Activated gamma-delta T cell treated with Interleukin-2 at 50 U/mL for 16 hours (primary cell): Measurements from ENCODE around the gene SH3BGR.
A peak's percentile ranks its signal among the peaks of the same experiment; 100 is the strongest.
"Not testable (repeated sequence)": the region's sequence is repeated elsewhere in the genome, so short reads cannot be mapped to it uniquely, and the experiment has no call there.

Source experiments
- DNase-seq: peaks from one replicate; pipeline ENCODE4 v3.0.0-alpha.2; 2020

Gene SH3BGR

DNA sequence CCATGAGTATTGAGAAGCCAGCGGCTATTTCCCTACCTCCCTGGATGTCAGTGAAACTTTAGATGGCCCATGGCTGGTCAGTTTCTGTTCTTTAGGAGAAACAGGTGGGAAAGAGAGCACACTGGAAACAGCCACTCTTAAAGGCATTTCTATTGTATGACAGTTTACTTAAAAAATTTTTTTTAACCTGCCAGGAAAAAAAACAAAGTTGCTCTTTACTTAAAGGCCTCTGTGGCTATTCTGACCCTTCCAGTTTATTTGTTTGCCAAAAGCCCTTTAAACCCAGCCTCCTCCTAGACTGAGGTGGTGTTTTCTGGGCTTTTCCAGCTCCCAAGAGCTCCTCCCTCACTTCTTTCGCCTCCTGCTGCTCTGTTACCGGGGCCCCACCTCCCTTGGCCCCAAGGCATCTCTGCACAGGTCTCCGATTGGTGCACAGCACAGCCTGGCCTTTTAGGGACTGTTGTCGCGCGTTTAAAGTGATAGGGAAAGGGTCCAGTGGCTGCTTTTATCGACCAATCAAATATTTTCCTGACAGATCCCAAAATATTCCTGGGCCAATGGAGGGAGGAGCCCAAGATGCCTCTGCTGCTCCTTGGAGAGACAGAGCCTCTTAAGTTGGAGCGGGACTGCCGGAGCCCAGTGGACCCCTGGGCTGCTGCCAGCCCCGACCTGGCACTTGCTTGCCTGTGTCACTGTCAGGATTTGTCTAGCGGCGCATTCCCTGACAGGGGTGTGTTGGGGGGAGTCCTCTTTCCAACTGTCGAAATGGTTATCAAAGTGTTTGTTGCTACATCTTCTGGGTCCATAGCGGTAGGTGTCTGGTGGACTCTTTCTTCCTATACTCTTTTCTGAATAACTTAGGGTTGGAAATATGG is at the start of gene SH3BGR:
Gene SH3BGR, plus strand, starts transcription at position 639 of the 875 bp plus-strand sequence. Its CDS starts 127 bp downstream, at position 766.
- DNase-seq, result no peak

DNA sequence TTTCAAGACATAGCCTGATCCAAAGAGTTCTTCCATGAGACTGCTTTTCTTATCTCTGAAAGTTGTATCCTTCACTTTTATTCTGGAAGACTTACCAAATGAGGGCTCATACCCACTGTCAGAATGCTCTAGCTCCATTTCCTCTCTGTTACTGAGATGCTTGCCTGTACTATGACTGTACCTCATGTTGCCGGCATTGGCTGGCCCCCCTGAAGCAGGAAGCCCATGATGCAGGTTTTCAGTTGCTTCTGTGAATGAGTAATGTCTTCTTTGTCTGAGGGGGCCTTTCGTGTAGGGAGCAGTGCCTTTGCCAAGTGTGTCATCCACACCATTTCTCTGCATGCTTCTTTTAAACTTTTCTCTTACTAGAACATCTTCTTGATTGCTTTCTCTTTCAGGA is 45.7 kb upstream of the SH3BGR start:
- no peak for DNase-seq

DNA sequence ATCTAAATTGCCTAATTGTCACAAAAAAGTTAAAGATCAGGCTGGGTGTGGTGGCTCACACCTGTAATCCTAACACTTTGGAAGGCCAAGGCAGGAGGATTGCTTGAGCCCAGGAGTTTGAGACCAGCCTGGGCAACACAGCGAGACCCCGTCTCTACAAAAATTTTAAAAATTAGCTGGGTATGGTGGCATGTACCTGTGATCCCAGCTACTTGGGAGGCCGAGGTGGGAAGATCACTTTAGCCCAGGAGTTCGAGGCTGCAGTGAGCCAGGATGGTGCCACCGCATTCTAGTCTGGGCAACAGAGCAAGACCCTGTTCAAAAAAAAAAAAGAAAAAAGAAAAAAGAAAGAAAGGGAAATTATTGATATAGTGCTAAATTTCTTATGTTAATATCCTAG is 32.6 kb upstream of the SH3BGR start:
- DNase-seq, result not testable (repeated sequence)

DNA sequence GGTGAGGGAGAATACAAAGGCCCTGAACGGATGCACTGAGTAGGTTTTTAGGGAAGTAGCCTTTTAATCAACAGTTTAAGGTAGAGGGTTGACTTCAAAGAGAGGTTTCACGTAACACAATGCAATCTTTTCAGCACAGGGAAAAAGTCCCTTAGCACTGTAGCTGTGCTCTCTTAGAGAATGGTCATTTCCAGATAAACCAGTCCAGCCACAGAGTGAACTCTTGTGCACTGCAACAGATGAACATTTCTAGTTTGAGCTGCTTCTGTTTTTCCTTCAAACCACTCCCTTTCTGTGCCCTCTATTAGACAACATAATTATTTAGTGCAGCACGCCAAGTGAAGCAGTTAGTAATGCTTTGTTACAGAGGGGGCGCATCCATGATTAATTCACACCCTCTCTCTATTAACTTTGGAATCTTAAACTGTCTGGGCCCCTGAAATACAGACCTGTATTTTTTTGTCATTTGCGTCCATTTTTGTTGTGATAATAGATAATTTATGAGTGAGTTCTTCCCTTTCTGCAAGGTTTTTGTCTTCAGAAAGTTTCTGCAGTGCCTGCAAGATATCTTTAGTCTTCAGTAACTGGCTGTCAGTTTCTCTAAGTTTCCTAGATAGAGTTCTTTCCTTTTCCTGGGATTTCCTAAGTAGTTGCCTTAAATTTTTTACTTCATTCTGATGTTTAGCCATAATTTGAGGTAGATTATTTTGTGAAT is 29.1 kb upstream of the SH3BGR start:
- DNase-seq, result no peak

DNA sequence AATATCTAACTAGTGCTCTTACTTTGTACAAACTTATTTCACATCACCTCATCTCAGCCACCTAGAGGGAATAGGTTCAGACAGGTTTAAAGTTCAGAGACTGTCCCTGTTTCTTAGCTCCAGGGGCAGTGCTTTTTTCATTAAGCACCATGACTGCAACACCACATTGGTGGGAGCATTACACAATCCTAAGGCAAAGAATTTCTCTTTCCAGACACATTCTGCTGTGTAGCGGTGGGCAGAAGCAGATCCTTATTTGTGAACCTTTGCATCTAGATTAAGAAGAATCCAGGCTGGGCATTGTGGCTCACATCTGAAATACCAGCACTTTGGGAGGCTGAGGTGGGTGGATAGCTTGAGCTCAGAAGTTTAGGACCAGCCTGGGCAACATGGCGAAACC is 22.3 kb upstream of the SH3BGR start:
- no peak for DNase-seq

DNA sequence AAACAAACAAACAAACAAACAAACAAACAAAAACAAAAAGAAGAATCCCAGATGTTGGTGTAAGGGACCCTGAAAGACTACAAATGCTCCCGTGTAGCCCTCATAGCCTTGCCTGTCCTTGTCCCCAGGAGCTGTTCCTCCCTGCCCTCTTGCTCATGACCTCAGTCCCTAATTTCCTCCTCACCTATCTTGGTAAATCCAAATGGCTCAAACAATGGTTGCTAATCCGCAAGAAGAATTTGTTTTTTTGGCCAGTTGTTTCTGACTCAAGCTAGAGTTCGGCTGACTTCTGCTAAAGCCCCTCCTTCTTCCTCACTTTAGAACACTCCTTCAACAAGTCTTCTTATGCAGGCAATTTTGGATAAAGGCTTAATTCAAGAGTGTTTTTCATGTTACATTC is 21.8 kb upstream of the SH3BGR start:
- no peak for DNase-seq

DNA sequence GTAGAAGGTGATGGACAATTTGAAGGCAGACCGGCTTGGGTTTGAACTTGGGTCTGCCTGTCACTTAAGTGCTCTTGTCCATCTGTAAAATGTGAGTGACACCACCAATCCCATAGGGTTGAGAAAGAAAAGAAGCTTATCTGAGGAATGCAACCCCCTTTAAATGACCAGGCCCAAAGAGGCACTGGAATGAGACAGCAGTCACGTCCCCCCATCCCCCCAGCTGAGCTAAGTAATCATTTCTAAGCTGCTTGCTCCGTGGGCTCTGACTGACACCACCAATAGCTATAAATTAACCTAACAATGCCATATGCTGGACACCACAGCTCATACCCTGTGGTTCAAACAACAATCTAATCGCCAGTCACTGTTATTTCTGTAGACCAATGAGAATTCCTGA is 21.3 kb upstream of the SH3BGR start:
- no peak for DNase-seq

DNA sequence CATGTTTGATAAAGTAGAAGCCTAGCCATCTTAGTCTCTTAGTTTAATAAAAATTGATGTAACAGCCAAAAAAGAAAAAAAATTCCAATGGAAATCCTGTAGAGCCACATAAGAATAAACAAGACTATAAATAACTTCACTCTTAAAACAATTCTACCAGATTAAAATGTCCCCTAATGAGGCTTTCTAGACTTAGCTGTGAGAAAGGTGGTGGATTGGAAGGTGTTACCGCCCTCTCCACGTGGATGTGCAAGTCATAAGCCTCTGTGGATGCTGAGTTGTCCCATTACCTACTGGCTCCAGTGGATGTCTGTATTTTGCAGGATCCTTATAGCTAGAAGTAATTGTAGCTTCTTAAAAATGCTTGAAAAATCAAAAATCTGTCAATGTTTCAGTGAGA is 20.8 kb upstream of the SH3BGR start:
- no peak for DNase-seq

DNA sequence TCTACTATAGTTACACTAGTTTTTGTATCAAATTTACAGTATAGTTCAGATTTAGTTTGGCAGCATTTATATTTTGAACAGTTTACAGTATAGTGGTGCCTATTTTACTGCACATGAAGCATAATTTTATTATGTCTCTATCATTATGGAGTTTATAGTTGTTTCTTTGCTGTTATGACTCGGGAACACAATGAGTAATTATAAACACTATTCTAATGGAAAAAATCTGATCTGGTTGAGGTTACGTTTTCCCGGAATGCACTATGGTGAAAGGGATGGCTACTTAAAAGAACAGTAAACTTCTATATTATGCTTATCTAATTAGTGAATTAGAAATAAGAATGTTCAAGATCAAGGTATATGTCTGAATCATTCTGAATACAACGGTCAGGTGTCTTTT is 16.8 kb upstream of the SH3BGR start:
- DNase-seq, result no peak

DNA sequence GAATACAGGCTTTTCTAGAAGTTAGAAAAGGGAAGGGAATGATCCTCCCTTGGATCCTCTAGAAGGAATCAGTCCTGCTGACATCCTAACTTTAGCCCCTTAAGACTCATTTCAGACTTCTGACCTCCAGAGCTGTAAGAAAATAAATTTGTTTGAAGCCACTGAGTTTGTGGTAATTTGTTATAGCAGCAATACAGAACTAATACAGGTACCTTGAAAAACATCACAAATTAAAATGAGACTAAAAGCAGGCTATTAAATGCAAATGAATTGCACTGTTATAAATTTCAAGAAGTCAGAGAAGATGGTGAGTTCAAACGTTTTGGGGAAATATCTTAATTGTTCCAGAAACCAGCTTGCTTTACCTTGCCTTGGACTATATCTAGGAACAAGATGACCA is 12.5 kb upstream of the SH3BGR start:
- DNase-seq, result no peak

DNA sequence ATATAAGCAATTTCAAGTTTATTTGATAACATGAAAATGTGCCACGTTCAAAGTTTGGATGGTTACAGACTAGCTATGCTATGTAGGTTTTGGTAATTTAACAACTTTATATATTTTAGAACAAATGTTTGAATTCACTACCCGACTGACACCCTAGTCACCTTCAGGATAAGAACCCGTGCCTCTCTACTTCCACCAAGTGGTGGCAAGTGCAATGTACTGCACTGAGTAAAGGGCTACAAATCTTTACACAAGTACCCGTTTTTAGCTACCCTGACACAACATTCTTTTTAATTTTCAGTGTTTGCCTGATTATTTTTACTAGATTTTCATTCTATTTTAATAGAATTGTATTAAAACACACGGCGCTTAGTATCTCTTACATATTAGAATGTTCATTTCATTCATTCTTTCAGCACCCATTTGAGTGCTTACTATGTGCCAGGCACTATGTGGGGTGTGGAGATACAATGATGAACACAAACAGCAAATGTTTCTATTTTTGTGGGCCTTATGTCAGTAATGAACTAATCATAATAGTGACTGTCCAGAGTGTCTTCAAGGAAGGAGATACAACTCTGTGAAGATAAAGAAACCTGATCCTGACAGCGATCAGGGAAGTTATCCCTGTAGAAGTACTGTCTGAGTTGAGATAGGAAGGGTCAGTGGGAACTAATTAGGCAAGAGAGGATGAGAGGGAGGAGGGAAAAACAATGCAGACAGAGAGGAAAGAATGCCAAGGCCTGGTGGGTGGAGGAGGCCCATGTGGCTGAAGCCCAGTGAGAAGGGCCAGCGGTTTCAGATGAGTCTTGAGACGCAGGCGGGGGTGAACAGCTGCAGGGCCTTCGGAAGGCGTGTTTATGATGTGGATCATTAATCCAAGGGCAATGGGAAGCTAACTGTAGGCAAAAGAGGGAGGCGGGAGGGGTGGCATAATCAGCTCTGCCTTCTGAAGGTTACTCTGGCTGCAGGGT is 10.0 kb upstream of the SH3BGR start:
- DNase-seq, result peak; percentile 30

DNA sequence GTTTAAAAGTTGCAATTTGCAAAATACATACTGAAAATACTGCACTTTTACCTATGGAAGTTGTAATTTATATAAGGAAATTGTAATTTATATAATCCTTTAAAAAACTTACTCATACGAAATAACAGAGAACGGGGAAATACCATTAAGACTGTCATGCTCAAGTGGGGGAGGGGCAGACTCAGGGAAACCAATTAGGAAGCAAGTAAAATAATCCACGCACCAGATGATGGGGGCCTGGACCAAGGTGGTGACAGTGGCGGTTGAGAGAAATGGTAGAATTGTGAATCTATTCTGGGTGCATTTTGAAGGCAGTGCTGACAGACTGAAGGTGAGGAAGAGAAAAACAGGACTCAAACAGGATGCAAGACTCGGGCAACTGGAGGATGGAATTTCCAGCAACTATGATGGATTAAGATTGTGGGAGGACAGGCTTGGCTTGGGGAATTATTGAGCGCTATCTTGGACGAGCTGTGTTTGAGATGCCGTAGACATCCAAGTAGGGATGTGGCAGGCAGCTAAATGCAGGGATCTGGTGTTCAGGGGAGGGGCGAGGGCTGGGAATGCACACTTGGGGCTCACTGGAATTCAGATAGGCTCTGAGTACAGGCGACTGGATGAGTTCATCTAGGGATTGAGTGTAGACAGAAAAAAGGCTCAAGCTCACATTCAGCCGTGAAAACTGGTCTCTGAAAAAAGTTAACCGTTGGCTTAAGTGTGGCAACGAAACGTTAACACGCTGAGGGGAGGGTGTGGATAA is 7.2 kb upstream of the SH3BGR start:
- DNase-seq, result no peak

DNA sequence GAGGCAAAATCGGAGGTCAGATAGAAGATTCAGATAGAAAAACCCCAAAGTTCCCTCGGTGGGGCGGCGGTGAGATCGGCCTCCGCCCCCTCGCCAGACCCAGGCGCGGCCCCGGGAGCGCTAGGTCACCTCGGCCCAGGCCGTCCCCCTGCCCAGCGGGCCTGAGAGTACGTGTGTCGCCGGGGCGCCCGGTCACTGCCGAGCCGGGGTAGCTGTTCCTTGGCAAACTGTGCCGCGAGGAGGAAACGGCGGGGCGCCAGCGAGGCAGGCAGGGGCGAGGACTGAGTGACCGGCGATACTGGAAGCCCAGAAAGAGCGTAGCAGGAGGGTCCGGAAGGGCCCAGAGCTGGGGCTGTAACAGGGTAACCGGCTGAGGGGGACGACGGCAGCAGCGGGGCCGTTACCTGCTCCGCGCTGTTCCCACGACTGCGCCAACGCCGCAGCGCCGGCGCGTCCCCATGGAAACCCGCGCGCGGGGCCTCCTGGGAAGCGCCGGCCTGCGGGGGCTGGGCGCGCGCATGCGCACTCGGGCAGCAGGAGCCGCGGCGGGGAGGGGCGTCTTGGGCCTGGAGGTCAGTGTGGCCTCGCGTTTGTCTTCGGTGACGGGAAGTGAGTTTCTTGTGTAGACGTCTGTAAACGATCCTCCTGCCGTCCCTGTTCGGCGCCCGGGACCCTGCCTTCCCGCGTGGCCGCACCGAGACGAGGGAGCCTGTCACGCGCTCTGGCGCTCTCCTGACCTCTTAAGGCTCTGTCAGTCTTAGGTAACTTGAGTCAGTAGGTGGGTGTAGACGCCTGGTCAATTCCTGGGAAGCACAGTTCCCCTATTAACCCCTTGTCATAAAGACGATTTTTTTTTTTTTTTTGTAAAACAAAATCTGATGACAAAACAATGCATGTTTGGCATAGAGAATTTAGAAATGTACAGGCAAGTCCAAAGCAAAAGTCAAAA is 6.2 kb upstream of the SH3BGR start, which contains the start of gene LCA5L:
Gene LCA5L, minus strand, starts transcription at position 458 of the 949 bp plus-strand sequence. CDS start 17,285 bp downstream, outside the sequence.
- DNase-seq, result peak; percentile 90

DNA sequence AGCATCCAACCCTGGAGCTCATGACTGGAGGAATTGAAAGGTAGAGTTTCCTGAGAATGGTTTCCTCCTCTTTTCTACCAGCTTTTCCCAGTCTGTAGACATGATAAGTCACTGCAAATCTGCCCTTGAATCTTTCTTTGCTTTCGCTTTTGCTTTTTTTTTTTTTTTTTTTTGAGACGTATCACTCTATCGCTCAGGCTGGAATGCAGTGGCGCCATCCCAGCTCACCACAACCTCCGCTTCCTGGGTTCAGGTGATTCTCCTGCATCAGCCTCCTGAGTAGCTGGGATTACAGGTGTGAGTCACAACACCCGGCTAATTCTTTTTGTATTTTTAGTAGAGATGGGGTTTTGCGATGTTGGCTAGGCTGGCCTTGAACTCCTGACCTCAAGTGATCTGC is 4.5 kb upstream of the SH3BGR start:
- DNase-seq, result no peak

DNA sequence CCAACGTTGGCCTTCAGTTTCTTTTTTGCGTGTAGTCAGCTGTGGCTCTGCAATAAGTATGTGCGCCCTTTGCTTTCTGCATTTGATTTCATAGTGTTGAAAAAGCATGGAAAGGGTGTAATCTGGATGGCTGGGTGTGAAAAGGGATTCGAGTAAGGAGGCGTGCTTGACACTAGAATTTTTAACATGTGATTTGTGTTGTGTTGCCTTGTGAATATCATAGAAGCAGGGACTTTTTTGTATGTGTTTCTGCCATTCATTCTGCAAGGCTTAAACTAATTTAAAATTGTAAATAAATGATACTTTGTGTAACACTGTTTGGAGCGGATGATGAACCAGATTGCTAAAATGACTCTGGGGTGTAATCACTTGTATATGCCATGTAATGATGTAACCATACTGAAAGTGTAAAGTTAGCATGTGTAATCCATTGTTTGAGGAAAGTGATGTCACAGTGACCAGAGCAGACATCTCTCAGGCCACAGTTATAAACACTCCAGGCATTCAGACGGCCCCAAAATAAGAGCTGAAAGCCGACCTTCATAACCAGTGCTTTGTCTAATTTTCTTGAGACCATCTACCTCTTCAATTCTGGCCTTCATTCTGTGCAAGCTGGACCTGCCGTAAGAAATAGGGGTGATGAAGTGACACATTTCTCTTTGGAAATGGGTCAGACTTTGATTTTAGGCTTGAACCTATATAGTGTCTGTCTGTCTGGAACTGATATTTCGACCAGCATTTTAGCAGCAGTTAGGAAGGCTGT is 618 bp downstream of the SH3BGR start:
- DNase-seq, result no peak

DNA sequence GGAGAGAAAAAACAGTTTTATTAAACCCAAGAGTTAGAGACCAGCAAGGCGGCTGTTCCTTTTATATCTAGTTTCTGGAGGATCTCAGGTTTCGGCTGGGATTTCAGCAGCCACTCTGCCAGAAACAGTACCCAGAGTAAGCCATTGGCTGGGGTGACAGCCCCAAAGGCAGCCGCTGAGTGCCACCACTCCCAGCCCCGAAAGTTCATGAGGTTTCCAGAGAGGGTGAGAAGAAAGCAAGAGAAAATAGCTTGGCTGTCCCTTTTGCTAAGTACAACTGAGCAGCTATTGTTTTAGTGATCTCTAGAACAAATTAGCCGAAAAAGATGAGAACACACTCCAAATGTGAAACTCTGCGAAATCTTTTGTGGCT is 1.2 kb downstream of the SH3BGR start:
- no peak for DNase-seq

DNA sequence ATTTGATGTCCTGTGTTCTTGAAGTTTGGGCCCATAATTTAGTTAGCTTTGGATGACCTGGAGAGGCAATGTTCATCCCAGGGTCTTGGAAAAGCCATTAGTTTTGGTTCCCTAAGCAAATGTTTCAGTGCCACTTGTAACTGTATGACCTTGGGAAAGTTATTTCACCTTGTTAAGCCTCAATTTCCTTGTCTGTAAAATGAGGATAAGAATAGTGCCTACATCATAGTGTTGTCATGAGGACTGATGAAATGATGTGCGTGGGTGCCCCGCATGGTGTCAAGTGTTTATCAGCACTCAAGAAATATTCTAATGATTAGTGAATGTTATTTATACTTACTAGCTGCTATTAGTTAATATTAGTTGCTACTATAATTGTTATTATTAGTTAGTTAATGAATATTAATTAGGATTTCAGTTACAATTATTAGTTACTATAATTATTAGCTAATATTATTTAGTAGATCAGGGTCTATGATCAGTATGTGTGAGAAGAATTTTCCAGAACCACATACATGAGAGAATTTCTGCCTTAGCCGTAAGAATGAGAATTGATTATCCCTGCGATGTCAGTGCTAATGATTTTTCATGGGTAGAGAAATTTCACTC is 1.9 kb downstream of the SH3BGR start:
- no peak for DNase-seq

DNA sequence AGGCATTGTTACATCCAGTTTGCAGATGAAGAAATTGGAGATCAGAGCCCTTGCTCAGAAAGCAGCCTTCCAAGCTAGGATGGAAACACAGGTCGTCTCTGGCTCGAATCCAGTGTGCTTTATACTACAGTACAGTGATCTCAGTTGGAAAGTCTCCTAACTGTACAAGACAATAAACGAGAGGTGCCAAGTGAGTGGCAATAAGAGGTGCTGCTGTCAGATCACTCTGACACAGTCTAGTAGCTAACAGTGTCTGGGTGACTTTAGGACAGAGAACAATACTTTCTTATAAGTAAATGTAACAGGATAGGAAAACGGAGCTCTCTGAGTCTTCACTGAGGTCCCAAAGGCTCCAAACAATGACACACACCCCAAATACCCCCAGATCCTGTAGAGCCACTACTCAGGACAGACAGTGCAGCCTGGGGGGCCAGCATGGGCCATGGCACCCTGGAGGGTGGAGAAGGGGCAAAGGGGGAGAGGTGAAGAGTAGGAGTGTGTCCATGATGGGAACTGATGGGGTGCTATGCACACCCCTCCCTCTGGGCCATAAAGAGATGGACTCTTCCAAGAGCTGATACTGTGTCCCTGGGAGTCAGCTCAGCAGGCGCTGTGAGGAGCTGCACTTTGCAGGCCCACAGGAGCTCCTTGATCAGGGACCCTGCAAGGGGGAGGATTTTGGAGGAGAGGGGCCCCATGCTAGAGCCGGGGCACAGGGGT is 3.3 kb downstream of the SH3BGR start:
- no peak for DNase-seq

DNA sequence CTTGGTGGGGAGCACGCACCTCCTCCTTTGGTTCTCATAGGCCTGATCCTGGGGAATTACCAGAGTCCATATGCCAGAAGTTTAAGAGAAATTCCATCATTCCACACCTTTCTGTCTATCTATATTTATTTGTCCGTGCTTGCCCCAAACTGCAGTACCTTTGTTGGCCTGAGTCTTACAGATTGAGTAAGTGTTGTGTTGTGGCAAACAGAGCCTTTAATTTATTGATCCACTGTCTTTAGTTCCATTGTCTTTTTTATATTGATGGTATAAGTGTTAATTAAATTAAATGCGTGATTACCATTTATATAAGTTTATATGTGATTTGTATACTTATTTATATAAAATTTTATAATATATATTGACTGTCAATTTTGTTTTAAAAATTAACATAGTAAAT is 4.9 kb downstream of the SH3BGR start:
- DNase-seq, result no peak
